Mammary epithelial cell (primary cell): ENCODE data around the gene TRNP1.

ENCODE experiments used
- CTCF ChIP-seq, 2 donors: IDR thresholded peaks in 1 of 2; conservative IDR thresholded peaks in 1 of 2; 2 replicates each; pipeline ENCODE4 v1.5.1; 2011 to 2012; ENCODE audit warnings: inconsistent platforms in 2 of 2, low read length in 2 of 2, mild to moderate bottlenecking in 2 of 2, control low read depth in 1 of 2, low read depth in 1 of 2; ENCODE audit not compliant: insufficient read depth in 1 of 2; ENCODE audit errors: extremely low read depth in 1 of 2
- EZH2 ChIP-seq: IDR thresholded peaks from 2 replicates; pipeline ENCODE4 v1.6.1; 2012; ENCODE audit warnings: low read length, inconsistent platforms, borderline replicate concordance

DNA sequence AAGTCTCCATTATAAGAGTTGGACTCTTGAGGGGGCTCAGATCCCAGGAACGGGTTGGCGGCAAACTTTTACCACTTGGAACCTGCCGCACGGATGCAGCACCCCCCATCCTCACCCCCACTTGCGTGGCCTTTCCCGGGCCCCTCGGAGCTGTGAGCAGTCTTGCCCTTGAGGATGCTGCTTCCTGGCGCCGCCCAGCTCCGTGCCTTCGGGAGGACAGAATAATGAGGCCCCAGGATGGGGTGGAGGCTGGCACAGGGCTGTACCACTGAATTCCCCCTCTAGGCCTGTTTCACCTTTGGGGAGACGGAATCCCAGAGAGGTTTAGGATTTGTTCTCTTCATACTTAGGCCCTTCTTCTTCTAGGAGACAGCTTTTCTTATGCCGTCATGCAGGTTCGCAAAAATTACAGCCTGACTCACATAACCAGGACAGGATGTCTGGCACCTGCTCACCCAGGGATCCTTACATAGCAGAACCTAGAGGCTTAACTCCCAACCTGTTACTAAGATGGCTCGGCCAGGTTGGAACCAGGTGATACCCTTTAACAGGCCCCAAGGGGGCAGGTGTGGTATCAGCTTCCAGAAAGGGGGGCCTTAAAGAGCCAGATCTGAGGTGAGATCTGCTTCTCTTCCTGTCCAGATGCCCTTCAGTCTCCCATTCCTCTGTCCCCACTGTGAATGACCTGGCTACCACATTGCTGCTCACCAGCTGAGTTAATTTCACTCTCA lies 1.5 kb downstream of the TRNP1 start:
- TF ChIP-seq EZH2 (no peak), CTCF (conservative IDR thresholded peaks at IDR 0.05 in 1 of 2, IDR thresholded peaks at IDR 0.05 in 1 of 2; ENCODE audit: extremely low read depth in 1 of 2, insufficient read depth in 1 of 2, low read depth in 1 of 2, low read length in 2 of 2) (no peak)
